Erythroblast (primary cell): Measurements from ENCODE around the gene ACTL6B.

Source experiments
- GATA1 ChIP-seq: IDR thresholded peaks from 2 replicates; pipeline ENCODE4 v1.6.1; 2011; ENCODE audit warnings: low read depth, mild to moderate bottlenecking, control low read depth, low read length, moderate library complexity
- POLR2A ChIP-seq: IDR thresholded peaks from 2 replicates; pipeline ENCODE4 v1.6.1; 2011; ENCODE audit warnings: mild to moderate bottlenecking, low read length

DNA sequence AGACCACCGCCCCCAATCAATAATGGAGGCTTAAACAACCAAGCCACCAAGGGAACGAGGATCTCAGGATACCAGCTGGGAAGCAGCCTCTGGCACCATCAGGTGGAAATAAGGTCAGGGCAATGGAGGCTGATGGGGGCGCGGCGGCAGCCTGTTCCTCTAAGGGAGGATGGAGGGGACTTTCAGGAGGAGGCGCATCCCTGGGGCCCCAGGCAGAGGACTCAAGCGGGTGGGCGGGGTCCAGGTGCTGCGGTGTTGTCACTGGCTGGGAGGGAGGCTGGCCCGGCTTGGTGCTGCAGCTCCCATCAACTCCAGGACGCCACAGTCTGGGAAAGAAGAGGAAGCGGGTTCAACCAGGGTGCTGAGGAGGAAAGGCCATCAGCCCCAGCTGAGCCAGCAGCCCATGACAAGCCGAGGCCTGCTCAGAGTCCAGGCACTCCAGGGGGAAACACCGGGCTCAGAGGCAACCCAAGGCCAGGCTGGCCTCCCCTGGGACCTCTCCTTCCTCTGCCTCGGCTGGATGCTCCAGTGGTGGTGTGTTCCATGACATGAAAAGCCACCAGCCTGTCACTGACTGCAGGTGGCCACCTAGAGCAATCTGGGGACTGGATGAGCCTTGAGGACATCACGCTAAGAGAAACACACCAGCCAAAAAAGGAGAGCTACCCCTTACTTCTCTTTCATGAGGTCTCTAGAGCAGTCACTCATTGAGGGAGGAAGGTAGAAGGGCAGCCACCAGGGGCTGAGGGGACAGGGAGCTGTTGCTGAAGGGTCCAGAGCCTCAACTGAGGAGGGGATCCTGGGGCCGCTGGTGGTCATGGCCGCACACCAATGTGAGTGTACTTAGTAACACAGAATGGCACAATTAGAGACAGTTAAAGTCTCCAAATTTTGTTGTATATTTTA lies 33.2 kb upstream of the ACTL6B start:
- TF ChIP-seq POLR2A (no peak), GATA1 (no peak)
